Panc1 (cell line): ENCODE results near the gene PDZD4. TPM values are rescaled to one million over a fixed set of nuclear protein-coding genes. Genes with fewer than 3 reads are reported as not detected.

Source experiments
- ATAC-seq: fragments of 200-7000 bp; cut with Tn5 transposase; 2 replicates; pipeline ENCODE4 v1.9.1; 2020; ENCODE audit warnings: mild to moderate bottlenecking, moderate library complexity
- BruUV-seq: library from RNA; stranded (reverse); fragments of 400-500 nt; replicated peaks from 2 replicates; lab custom pipeline; 2021; lab: Mats Ljungman, UMichigan
- CTCF ChIA-PET: fragments of 300-600 bp; sonication (Branson Sonifier 250); formaldehyde crosslinking; loops from one replicate; lab custom pipeline; 2022; ENCODE audit warnings: antibody characterized with exemption; lab: Charles Lee
- POLR2A ChIA-PET: fragments of 300-600 bp; sonication (Branson Sonifier 250); formaldehyde crosslinking; loops from one replicate; lab custom pipeline; 2022; ENCODE audit warnings: antibody characterized with exemption; lab: Charles Lee
- DNase-seq: peaks from one replicate; pipeline ENCODE4 v3.0.0-alpha.2; 2010; ENCODE audit warnings: low read depth, low spot score
- H3K27ac ChIP-seq: 2 replicates; pipeline ENCODE4 v1.5.1; 2011; ENCODE audit warnings: mild to moderate bottlenecking, low read length, inconsistent platforms
- H3K27me3 ChIP-seq: fragments of 200-500 bp; sonication (Bioruptor generic); 2 replicates; pipeline ENCODE4 v1.6.0; 2014; ENCODE audit warnings: low read length, inconsistent platforms; ENCODE audit not compliant: control insufficient read depth, insufficient read depth
- H3K36me3 ChIP-seq: fragments of 200-500 bp; sonication (Bioruptor generic); 2 replicates; pipeline ENCODE4 v1.5.1; 2014; ENCODE audit warnings: inconsistent platforms, mild to moderate bottlenecking, low read length, moderate library complexity; ENCODE audit not compliant: control insufficient read depth, insufficient read depth
- H3K4me1 ChIP-seq: 2 replicates; pipeline ENCODE4 v1.5.1; 2011; ENCODE audit warnings: inconsistent platforms, mild to moderate bottlenecking, low read length, moderate library complexity; ENCODE audit not compliant: control insufficient read depth, insufficient read depth
- H3K4me3 ChIP-seq, 2 experiments: 2 replicates each; pipeline ENCODE4 v1.5.1; 2011 to 2012; ENCODE audit warnings: low read depth in 2 of 2, low read length in 2 of 2, mild to moderate bottlenecking in 2 of 2, inconsistent platforms in 1 of 2, moderate library complexity in 1 of 2
- H3K9me3 ChIP-seq: fragments of 200-500 bp; sonication (Bioruptor generic); 2 replicates; pipeline ENCODE4 v1.5.1; 2014; ENCODE audit warnings: low read depth, mild to moderate bottlenecking, inconsistent platforms, low read length, moderate library complexity; ENCODE audit not compliant: control insufficient read depth, insufficient read depth
- POLR2AphosphoS5 ChIP-seq: IDR thresholded peaks from 2 replicates; pipeline ENCODE4 v1.6.1; 2012; ENCODE audit warnings: mild to moderate bottlenecking, low read depth, low read length, moderate library complexity
- SIN3A ChIP-seq: IDR thresholded peaks from 2 replicates; pipeline ENCODE4 v1.6.1; 2012; ENCODE audit warnings: low read depth, mild to moderate bottlenecking, low read length, moderate library complexity, borderline replicate concordance; ENCODE audit not compliant: insufficient read depth
- TCF7L2 ChIP-seq: IDR thresholded peaks from 2 replicates; pipeline ENCODE4 v1.6.1; 2011; ENCODE audit warnings: mild to moderate bottlenecking, low read depth, low read length, inconsistent platforms
- in situ Hi-C: cut with HindIII; loops from 2 replicates; pipeline ENCODE4 v1.10.0; 2016; ENCODE audit warnings: low sequenced_read_pairs, low pct_unique_long_range_greater_than_20kb
- intact Hi-C: fragments of 100-400 bp; cut with micrococcal nuclease; formaldehyde crosslinking; loops from one replicate; pipeline ENCODE4 v1.10.0; 2022; ENCODE audit not compliant: unreplicated experiment
- total RNA-seq: library from RNA; stranded (reverse); gene quantifications from one replicate; pipeline ENCODE4 v1.2.1, GENCODE V29; 2021; ENCODE audit not compliant: unreplicated experiment
- TF ChIP-seq, protein P1 (sequence below), 2 experiments: IDR thresholded peaks; 2 replicates each; pipeline ENCODE4 v1.6.1; 2011 to 2012; ENCODE audit warnings: low read depth in 2 of 2, control low read depth in 1 of 2, low read length in 1 of 2, mild to moderate bottlenecking in 1 of 2, moderate library complexity in 1 of 2; ENCODE audit not compliant: insufficient read depth in 1 of 2
- TF ChIP-seq, protein P2 (sequence below): fragments of 450-650 bp; IDR thresholded peaks from 2 replicates; pipeline ENCODE4 v1.5.1; 2017; ENCODE audit warnings: mild to moderate bottlenecking

The PDZD4 gene
- total RNA-seq, 1 experiment from 2014 or later = 37.2 TPM

DNA sequence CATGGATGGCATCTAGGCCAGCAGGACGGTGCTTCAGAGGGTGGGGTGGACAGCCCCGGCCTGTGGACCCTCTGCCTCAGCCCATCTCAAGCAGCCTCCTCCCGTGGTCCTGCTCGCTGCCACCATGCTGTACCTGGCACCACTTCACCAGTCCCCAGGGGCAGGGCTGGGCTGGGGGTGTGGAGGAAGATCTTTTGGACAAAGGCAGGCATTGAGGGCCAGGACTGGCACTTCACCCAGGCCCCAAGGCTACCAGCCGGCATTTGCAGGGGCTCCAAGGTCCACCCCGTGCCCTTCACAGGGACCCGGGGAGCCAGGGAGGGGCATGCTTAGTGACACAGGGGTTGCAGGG, 65.6 kb downstream of the PDZD4 start:
- Histone ChIP-seq H3K4me1 (peaks cover 25% of the 10 kb centered on the region), H3K9me3 (no peaks in the 10 kb centered on the region), H3K36me3 (no peaks in the 10 kb centered on the region), H3K27me3 (no peaks in the 10 kb centered on the region), H3K4me3 (peak overlapping the region; percentile 30 to 48; a peak in 3 of 4 replicates), H3K27ac (peak overlapping the region; percentile 81)
- no peak for DNase-seq
- intact Hi-C loops = loop anchor here (10.0 kb wide), 2 partner anchors 120 to 160 kb away; partner anchors contain the start of genes ARHGAP4 and L1CAM
- in situ Hi-C loops = no loop called here
- no peak for ATAC-seq
- TF ChIP-seq SIN3A = no peak
- TF ChIP-seq, protein P1, sequence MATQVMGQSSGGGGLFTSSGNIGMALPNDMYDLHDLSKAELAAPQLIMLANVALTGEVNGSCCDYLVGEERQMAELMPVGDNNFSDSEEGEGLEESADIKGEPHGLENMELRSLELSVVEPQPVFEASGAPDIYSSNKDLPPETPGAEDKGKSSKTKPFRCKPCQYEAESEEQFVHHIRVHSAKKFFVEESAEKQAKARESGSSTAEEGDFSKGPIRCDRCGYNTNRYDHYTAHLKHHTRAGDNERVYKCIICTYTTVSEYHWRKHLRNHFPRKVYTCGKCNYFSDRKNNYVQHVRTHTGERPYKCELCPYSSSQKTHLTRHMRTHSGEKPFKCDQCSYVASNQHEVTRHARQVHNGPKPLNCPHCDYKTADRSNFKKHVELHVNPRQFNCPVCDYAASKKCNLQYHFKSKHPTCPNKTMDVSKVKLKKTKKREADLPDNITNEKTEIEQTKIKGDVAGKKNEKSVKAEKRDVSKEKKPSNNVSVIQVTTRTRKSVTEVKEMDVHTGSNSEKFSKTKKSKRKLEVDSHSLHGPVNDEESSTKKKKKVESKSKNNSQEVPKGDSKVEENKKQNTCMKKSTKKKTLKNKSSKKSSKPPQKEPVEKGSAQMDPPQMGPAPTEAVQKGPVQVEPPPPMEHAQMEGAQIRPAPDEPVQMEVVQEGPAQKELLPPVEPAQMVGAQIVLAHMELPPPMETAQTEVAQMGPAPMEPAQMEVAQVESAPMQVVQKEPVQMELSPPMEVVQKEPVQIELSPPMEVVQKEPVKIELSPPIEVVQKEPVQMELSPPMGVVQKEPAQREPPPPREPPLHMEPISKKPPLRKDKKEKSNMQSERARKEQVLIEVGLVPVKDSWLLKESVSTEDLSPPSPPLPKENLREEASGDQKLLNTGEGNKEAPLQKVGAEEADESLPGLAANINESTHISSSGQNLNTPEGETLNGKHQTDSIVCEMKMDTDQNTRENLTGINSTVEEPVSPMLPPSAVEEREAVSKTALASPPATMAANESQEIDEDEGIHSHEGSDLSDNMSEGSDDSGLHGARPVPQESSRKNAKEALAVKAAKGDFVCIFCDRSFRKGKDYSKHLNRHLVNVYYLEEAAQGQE (IDR thresholded peaks at IDR 0.05; ENCODE audit: insufficient read depth in 1 of 2, low read depth in 2 of 2, low read length in 1 of 2) = no peak
- TF ChIP-seq, protein P2, sequence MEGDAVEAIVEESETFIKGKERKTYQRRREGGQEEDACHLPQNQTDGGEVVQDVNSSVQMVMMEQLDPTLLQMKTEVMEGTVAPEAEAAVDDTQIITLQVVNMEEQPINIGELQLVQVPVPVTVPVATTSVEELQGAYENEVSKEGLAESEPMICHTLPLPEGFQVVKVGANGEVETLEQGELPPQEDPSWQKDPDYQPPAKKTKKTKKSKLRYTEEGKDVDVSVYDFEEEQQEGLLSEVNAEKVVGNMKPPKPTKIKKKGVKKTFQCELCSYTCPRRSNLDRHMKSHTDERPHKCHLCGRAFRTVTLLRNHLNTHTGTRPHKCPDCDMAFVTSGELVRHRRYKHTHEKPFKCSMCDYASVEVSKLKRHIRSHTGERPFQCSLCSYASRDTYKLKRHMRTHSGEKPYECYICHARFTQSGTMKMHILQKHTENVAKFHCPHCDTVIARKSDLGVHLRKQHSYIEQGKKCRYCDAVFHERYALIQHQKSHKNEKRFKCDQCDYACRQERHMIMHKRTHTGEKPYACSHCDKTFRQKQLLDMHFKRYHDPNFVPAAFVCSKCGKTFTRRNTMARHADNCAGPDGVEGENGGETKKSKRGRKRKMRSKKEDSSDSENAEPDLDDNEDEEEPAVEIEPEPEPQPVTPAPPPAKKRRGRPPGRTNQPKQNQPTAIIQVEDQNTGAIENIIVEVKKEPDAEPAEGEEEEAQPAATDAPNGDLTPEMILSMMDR = no peak
- TF ChIP-seq POLR2AphosphoS5 = no peak
- TF ChIP-seq TCF7L2 = no peak
- CTCF ChIA-PET = interaction anchor here (0.6 kb wide), 1 partner anchor 32 kb away, joined by 9 read pairs; no protein-coding TSS in a partner anchor
- POLR2A ChIA-PET = no interaction called here
- BruUV-seq = no TSS peak

DNA sequence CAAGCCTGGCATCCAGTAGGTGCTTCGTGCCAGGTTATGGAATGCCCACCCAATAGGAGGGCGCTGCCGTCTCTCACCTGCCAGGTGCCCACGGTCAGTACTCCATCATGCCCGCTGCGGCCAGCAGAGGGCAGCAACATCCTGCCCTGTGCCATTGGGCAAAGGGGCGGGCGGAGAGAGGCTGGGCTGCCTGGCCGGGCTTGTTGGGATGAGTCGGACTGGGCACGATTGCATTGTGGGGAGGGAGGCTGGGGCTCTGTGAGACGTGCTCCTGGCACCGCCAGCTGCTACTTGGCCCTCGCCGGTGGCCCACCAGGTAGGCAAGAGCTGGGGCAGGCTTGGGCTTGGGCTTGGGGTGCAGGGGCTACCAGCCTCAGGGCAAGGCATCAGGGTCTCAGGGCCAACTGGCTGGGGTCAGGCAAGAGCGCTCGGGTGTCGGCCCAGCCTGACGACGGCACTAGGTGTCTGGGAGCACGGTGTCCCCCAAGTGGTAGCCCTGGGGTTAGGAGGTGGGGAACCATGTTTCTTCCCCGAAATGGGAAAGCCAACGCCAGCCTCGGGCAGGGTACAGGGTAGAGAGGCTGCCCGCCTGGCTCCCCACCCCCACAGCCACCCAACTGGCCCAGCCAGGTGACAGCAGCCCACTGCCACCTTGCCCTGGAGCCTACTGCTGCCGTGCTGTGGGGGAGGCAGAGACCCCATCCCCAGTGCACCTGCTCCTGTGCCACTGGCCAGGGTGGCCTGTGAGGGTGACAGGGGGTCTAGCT, 66.2 kb downstream of the PDZD4 start, which contains the start of gene PLXNB3:
Gene PLXNB3, plus strand, starts transcription at position 261 of the 767 bp plus-strand sequence. CDS start 1,287 bp downstream, outside the sequence.
- intact Hi-C loops = loop anchor here (10.0 kb wide), 2 partner anchors 121 to 161 kb away; partner anchors contain the start of genes ARHGAP4 and L1CAM
- peak; percentile 82 for ATAC-seq
- Histone ChIP-seq H3K36me3 (no peaks in the 10 kb centered on the region), H3K27me3 (no peaks in the 10 kb centered on the region), H3K4me3 (peak within 1 kb of the TSS; percentile 30 to 48), H3K9me3 (no peaks in the 10 kb centered on the region), H3K27ac (peak within 1 kb of the TSS; percentile 81), H3K4me1 (peaks cover 25% of the 10 kb centered on the region)
- no peak for TF ChIP-seq SIN3A
- TF ChIP-seq, protein P2 = no peak
- TF ChIP-seq, protein P1 (IDR thresholded peaks at IDR 0.05; ENCODE audit: insufficient read depth in 1 of 2, low read depth in 2 of 2, low read length in 1 of 2) = no peak
- TF ChIP-seq TCF7L2 = no peak
- TF ChIP-seq POLR2AphosphoS5 = no peak
- peak; percentile 38 for DNase-seq
- CTCF ChIA-PET = no interaction called here
- POLR2A ChIA-PET = no interaction called here
- no TSS peak for BruUV-seq
- in situ Hi-C loops = no loop called here
